ENCODE measurements around the gene CA4. TPM values are rescaled to one million over a fixed set of nuclear protein-coding genes. Genes with fewer than 3 reads are reported as not detected.
"Not testable (repeated sequence)": the region's sequence is repeated elsewhere in the genome, so short reads cannot be mapped to it uniquely, and the experiment has no call there.

The CA4 gene
- polyA plus RNA-seq (ENCODE audit: insufficient read length in 4 of 4), result 10 to 100 TPM; 35.5 to 60.0 (median 46.5) TPM

- DNase-seq (ENCODE audit: low read depth in 4 of 4, low spot score in 2 of 4), result no peak
These were observed at the start of gene CA4 for GRCh38 chr17:60149691-60150582. Gene CA4 (plus strand): TSS chr17:60149973. CDS start chr17:60150035, 62 bp downstream.

- not testable (repeated sequence) for DNase-seq (ENCODE audit: low read depth in 4 of 4, low spot score in 2 of 4)
These were observed 49.2 kb upstream of the CA4 start for GRCh38 chr17:60100577-60100976.

DNA sequence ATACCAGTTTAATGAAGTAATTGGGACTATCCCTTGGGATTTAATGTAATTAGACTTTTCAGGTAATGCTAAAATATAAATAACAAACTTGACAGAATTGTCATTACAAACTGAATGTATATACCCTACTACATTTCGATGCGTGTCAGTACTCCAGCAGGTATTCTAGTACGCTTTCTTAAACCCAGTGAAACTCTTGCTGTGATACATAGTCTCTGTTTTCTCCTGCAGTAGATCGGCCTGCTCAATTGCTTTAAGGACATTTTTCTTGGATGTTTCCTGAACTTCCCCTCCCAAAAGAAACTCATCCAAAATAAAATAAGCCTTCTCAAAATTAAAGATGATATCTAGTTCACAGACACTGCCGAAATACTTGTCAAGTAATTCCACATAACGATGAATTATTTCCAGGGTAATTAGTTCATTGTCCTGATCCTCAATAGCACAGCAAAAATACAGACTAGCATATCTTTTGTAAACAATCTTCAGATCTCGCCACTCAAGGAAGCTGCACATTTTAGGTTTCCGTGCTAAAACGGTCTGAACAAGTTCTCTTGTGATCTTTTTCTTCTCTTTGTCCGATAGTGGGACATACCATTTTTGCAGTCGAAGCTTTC lies 47.6 kb upstream of the CA4 start:
- not testable (repeated sequence) for DNase-seq (ENCODE audit: low read depth in 4 of 4, low spot score in 2 of 4)

GRCh38 chr17:60102632-60103096 lies 47.1 kb upstream of the CA4 start:
- no peak for DNase-seq (ENCODE audit: low read depth in 4 of 4, low spot score in 2 of 4)

DNA sequence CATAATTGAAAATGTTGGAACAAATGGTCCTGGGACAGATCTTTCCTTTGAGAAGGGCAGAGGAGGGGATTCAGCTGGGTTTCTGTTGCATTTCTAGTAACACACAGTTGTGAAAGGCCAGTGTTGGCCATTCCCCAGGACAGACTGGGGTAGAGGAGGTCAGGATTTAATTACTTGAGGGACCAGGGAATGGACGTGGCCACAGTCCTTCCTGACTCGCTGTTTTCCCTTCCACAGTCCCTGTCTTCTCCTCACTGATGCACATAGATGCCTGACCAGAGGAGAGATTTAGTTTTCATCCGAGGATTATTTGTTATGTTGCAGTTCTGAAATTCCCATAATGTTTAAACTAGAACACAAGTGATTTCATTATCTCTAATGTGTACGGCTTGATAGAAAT lies 45.8 kb upstream of the CA4 start:
- no peak for DNase-seq (ENCODE audit: low read depth in 4 of 4, low spot score in 2 of 4)

- no peak for DNase-seq (ENCODE audit: low read depth in 4 of 4, low spot score in 2 of 4)
These were observed 43.3 kb upstream of the CA4 start for GRCh38 chr17:60106340-60107059.

DNA sequence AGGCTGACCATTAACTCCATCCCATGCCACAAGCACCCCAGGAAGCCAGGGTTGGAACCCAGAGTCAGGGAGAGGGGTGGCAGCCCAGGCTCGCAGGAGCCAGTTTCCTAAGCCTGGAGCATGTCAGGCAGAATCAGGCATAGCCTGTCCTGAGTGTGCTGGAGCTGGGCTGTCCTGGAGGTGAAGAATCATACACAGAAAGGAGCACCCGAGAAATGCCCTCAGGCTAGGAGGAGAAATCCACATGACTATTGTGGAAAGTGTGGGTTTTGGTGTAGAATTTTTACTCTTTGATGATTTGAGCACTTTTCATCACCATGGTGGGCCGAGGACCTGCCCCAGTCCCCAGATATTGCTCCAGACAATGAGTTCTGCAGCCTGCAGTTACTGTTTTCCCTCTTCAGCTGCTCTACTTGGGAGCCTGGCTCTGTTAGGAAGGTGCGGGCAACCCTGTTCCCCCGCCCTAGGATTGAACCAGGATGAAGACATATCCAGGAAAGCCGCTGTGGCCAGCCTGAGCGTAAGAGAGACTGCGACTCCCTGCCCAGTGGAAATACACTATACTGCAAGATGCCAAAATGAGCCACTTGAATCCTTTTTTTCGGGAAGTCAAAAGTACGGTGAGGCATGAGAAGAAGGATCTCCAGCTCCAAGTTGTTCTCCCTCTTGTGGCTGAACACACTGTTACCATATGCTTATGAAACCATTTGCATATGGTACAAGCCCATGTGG lies 42.1 kb upstream of the CA4 start:
- no peak for DNase-seq (ENCODE audit: low read depth in 4 of 4, low spot score in 2 of 4)

DNA sequence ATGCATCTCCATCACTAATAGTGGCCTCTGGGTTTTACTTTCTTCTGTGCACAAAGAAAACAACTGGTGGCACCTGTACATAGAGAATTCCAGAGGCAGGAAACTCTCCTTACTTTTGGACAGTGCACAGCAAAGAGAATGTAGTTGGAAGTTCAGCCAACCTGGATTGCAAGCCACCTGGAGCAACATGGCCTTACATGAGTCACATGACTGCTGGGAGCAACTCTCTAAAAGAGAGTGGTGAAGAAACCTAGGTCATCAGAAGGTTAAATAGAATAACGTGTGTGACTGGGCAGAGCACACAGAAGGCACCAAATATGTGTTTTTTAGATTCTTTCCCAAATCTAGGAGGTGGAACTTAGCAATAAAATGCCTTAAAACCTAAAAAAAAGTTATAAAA lies 41.5 kb upstream of the CA4 start:
- not testable (repeated sequence) for DNase-seq (ENCODE audit: low read depth in 4 of 4, low spot score in 2 of 4)

GRCh38 chr17:60108712-60109111 lies 41.1 kb upstream of the CA4 start:
- no peak for DNase-seq (ENCODE audit: low read depth in 4 of 4, low spot score in 2 of 4)

DNA sequence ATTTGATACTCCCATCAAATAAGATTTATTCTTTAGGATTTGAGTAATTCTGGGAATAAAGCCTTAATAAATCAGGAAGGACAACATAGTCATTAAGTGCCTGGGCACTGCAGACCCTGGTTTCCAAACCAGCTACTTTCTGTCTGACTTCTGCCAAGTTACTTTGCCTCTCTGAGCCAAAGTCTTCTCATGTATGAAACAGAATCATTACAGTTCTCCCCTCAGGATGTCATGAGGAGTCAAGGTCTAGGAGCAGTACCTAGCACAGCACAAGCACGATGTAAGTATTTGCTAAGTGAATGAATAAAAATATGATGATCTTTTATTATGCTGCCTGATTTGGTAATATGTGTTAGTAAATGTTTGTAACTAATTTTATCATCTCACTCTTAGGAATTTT lies 40.6 kb upstream of the CA4 start:
- no peak for DNase-seq (ENCODE audit: low read depth in 4 of 4, low spot score in 2 of 4)

GRCh38 chr17:60110586-60110985 lies 39.2 kb upstream of the CA4 start:
- no peak for DNase-seq (ENCODE audit: low read depth in 4 of 4, low spot score in 2 of 4)

DNA sequence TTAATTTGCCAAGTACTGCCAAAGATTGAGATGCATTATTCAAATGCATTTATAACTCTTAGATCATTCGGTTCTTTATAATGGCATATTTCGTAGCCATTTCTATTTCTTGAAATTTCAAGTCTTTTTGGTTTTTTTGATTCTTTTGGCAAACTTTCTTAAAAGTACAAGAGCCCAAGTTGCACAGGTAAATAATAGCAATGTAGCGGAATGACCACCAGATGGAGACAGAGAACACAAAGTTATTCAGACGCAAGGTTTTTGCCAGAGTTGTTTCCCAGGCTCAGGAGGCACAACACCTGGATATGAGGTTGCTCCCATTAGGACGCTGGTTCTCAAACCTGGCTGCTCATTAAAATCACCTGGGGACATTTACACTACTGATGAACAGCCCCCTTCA lies 38.1 kb upstream of the CA4 start:
- not testable (repeated sequence) for DNase-seq (ENCODE audit: low read depth in 4 of 4, low spot score in 2 of 4)

GRCh38 chr17:60115364-60115763 lies 34.4 kb upstream of the CA4 start:
- not testable (repeated sequence) for DNase-seq (ENCODE audit: low read depth in 4 of 4, low spot score in 2 of 4)

- DNase-seq (ENCODE audit: low read depth in 4 of 4, low spot score in 2 of 4), result not testable (repeated sequence)
These were observed 33.6 kb upstream of the CA4 start for GRCh38 chr17:60116196-60116595.

GRCh38 chr17:60119162-60119561 lies 30.6 kb upstream of the CA4 start:
- not testable (repeated sequence) for DNase-seq (ENCODE audit: low read depth in 4 of 4, low spot score in 2 of 4)

DNA sequence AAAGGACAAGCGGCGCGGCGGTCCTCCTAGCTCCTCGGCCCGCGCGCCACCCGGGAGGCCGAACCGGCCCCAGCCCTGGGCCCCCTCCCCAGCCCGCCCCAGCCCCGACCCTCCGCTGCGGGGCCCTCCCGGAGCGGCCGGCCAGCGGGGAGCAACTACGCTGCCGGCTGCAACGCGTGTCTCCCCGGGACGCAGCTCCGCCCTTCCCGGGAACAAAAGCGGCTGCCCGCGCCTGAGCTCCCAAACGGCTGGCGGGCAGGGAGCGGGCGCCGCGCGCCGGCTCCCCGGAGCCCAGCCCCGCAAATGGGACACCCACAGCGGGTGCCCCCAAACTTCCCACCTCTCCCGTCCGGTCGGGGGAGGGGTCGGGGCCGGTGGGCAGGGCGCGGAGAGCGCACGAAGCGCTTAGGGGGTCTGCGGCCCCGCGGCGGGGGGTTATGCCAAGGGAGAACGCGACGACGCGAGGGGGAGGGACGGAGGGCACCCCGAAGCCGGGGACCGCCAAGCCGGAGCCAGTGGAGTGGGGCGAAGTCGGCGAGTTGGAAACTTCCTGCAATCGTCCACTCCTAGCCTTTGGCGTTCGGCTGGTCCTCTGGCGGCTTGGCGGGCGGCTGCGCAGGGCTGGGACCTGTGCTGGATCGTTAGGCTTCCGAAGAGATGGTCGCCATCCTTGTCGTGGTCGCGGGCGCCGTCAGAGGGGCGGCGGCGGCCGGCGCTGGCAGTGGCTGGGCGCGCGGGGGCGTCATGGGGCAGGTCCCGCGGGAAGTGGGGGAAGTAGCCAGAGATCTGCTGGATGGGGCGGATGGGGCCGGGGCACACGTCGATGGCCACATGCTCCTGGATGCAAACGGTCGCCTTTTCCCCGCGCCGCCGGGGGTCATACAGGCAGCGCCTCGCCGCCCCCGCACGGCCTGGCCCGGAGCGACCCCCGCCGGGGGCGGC lies 29.7 kb upstream of the CA4 start:
- not testable (repeated sequence) for DNase-seq (ENCODE audit: low read depth in 4 of 4, low spot score in 2 of 4)

- no peak for DNase-seq (ENCODE audit: low read depth in 4 of 4, low spot score in 2 of 4)
These were observed 22.4 kb upstream of the CA4 start for GRCh38 chr17:60127068-60128064.
